ENCODE results near the gene GABRP.

DNA sequence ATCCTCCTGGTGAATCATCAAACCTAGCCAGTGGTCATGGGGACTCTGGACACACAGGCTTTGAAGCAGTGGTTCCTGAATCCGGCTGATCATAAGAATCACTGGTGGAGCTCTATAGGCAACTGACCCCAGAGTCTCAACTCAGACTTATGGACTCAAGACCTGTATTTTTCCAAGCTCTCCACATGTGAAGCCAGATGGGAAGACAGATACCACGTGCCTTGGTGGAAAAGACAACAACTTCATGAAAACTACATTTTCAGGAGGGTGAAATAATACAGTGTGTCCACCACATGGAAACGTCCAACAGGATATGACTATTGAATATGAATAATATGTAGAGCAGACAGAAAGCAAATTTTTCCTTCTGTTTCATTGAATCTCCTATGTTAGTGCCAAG is 33.7 kb downstream of the GABRP start:
- TF ChIP-seq, protein P1, sequence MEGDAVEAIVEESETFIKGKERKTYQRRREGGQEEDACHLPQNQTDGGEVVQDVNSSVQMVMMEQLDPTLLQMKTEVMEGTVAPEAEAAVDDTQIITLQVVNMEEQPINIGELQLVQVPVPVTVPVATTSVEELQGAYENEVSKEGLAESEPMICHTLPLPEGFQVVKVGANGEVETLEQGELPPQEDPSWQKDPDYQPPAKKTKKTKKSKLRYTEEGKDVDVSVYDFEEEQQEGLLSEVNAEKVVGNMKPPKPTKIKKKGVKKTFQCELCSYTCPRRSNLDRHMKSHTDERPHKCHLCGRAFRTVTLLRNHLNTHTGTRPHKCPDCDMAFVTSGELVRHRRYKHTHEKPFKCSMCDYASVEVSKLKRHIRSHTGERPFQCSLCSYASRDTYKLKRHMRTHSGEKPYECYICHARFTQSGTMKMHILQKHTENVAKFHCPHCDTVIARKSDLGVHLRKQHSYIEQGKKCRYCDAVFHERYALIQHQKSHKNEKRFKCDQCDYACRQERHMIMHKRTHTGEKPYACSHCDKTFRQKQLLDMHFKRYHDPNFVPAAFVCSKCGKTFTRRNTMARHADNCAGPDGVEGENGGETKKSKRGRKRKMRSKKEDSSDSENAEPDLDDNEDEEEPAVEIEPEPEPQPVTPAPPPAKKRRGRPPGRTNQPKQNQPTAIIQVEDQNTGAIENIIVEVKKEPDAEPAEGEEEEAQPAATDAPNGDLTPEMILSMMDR (IDR thresholded peaks at IDR 0.05; ENCODE audit: low read depth, low read length): no peak
- TF ChIP-seq EZH2phosphoT487 (IDR thresholded peaks at IDR 0.05; ENCODE audit: low read depth): no peak

All from OCI-LY3 (cell line).